HG03558 (cell line): ENCODE data around the gene ARFGAP3.
A peak's percentile ranks its signal among the peaks of the same experiment; 100 is the strongest.

Experiments used
- ATAC-seq: cut with Tn5 transposase; IDR thresholded peaks from one replicate; pipeline ENCODE4 v1.9.1; 2021; ENCODE audit warnings: moderate number of reproducible peaks; ENCODE audit not compliant: unreplicated experiment; ENCODE audit errors: extremely low read depth

The ARFGAP3 gene

DNA sequence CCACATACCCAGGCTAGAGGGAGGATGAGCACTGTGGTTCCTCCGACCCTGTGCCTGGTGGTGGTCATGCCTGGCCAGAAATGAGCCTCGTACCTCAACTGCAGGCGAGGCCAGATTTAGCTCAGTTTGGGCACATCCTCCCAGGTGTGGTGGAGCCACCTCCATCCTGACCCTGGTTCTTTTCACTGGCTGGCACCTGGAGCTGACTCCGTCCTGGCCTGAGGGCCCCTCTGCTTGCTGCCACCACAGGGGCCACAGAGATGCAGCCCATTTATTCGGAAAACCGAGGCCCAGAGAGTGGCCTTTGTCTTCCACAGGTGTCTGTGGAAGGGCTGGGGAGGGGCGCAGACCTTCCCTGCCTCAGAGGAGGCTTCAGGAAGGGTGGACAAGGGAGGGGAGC lies 9.0 kb upstream of the ARFGAP3 start:
- no peak for ATAC-seq

- no peak for ATAC-seq
These were observed 8.5 kb upstream of the ARFGAP3 start for GRCh38 chr22:42865536-42865935.

GRCh38 chr22:42863349-42863961 lies 6.4 kb upstream of the ARFGAP3 start:
- ATAC-seq: no peak

DNA sequence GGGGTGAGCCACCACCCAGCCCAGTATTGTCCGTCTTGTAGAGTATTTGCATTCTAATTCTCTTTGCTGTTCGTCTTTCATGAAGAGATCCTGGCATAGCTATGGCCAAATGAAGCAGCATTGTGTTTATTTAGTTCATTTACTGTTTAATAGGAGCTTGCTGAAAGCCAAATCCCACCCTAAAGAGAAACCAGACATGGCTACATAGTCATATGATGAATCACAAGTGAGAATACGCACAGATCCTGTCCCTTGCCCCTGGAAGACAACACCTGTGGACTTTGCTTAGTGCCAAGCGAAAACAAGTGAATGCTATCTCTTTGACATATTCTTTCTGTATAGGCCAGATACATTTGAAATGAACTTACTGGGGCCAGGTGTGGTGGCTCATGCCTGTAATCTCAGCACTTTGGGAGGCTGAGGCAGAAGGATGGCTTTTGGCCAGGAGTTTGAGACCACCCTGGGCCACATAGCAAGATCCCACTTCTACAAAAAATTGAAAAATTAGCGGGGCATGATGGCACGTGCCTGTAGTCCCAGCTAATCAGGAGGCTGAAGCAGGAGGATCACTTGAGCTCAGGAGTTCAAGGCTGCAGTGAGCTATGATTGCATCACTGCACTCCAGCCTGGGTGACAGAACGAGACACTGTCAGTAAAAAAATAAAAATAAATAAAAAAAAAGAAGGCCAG lies 5.1 kb upstream of the ARFGAP3 start:
- no peak for ATAC-seq

GRCh38 chr22:42860968-42861367 lies 3.9 kb upstream of the ARFGAP3 start:
- no peak for ATAC-seq

DNA sequence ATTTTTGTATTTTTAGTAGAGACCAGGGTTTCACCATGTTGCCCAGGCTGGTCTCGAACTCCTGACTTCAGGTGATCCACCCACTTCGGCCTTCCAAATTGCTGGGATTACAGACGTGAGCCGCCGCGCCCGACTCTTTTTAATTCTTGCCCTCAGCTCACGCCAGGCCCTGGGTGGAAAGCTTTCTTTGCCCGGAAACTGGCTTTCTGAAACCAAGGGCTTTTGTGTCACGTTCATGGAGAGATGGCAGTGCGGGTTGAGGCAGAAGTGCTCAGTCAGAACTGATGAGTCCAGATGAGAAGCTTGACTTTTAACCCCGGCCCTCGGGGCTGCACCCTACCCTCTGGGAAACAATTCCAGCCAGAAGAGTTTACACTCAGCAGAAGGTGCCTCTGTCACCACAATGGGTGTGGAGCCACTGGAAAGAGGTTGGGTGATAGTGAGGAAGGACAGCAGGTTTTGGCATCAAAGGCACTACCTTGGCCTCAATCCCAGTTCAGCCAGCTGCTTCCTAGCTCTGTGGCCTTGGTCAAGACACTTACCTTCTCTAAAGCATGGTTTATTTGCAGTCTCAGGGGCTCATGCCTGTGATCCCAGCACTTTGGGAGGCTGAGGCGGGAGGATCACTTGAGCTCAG lies 890 bp upstream of the ARFGAP3 start:
- no peak for ATAC-seq

DNA sequence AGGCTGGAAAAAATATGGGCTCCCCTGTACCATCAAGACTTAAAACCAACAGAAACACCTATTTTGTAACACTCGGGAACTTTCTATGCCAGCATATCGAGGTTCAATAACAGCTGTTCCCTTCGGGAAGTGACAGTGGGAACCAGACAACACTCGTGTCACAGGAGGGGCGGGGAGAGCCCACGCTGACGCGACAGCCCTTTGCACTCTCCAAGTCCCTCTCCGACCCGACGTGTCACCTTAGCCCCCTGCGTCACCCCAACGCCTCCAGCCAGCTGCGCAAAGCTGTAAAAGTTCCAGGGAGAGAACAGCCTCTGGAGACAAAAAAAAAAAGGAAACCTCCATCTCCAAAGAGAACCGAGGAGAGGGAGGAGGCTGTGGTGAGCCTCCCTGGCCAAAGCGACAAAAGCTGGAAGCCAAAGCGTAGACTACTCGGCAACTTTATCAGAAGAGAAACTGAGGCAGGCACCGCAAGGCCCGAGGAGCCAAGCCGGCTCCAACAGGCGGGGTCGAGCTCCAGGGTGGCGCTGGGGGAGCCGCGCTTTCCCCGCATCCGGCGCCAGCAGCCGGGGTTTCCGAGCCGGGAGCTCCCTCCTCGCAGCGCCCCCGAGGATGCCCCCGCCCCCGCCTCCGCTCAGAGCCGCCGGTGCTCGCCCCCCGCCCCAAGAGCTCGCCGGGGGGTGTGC lies 751 bp downstream of the ARFGAP3 start:
- ATAC-seq: peak; percentile 13

- no peak for ATAC-seq
These were observed 1.4 kb downstream of the ARFGAP3 start for GRCh38 chr22:42855721-42856120.

GRCh38 chr22:42855211-42855610 lies 1.9 kb downstream of the ARFGAP3 start:
- ATAC-seq: no peak

- no peak for ATAC-seq
These were observed 8.0 kb downstream of the ARFGAP3 start for GRCh38 chr22:42848941-42849550.

DNA sequence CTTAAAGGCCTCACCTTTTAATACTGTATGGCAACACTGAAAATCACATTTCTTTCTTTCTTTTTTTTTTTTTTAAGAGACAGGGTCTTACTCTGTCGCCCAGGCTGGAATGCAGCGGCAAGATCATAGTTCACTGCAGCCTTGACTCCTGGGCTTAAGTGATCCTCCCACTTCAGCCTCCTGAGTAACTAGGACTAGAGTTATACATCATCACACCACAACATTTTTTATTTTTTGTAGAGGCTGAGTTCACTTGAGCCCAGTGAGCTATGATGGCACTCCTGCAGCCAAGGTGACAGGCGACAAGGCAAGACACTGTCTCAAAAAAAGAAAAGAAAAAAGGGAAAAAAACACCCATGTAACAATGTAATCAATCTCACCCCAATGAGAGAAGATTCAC lies 10.0 kb downstream of the ARFGAP3 start:
- ATAC-seq: no peak

DNA sequence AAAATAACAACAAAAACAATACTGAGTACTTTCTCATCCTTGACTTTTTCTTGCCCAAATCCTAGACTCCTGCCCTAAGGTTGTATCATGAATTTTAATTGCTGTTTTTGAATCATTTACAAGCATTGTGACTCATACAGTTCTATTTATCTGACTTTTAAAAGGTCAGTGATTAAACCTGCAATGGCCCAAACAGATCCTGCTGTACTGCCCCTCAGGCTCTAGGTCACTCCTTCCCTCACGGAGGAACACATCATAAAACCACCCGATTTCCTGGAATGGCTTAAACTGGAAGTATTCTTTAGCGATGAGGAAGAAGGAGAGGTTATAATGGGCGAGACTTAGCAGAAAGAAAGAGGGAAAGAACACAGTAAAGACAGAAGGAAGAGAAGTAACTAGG lies 12.3 kb downstream of the ARFGAP3 start:
- ATAC-seq: no peak

DNA sequence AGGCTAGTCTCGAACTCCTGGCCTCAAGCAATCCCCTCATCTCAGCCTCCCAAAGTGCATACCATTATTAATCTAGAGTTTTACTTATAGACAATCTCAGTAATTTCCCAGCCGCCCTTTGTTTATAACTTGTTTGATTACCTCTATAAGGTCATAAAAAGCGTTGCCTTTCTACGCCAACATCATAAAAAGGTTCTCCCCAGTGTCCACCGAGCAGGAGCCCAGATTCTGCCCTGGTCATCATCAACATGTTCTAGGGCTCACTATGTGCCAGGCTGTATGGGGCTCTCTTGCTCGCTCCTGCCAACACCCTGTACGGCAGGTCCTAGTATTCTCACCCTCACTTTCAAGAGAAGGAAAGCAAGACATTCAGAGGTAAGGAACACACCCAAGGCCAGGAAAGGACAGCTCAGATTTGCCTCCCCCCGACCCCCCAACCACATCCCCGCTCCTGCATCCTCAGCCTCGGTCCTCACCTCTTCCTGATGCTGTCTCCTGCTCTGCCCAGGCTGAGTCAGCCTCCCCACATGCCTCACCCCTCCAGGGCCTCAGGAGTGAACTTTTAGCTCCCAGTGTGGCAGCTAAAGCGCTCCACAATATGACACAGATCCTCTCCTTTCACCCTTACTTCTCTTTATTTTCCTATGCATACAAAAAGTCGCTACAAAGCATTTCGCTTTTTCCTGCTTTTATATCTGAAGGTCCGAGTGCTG lies 14.3 kb downstream of the ARFGAP3 start:
- ATAC-seq: no peak

DNA sequence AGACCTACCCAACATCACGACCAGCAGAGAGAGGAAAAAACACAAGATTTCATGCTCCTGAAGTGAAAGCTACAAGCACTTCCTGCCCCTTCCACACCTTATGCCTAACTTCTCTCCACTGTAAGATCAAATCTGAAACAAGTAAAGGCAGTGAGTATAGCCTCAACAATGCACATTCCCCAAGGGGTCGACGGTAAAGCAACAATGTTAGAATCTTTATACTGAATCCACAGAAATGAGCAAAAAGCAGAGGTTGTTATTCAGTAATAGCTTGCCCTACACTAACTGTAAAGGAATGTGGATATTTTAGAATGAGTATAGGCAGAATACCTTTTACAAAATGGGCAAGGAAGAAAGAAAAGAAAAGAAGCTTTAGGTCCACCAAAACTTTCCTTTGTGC lies 15.6 kb downstream of the ARFGAP3 start:
- no peak for ATAC-seq

- ATAC-seq: no peak
These were observed 19.5 kb downstream of the ARFGAP3 start for GRCh38 chr22:42837556-42837955.

DNA sequence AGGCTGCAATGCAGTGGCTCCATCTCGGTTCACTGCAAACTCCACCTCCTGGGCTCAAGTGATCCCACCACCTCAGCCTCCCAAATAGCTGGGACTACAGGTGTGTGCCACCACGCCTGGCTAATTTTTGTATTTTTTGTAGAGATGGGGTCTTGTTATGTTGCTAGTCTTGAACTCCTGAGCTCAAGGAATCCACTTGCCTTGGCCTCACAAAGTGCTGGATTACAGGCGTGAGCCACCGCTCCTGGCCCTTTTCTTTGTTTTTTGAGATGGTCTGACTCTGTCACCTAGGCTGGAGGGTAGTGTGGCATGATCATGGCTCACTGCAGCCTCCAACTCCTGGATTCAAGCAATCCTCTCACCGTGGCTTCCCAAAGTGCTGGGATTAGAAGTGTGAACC lies 21.0 kb downstream of the ARFGAP3 start:
- no peak for ATAC-seq

DNA sequence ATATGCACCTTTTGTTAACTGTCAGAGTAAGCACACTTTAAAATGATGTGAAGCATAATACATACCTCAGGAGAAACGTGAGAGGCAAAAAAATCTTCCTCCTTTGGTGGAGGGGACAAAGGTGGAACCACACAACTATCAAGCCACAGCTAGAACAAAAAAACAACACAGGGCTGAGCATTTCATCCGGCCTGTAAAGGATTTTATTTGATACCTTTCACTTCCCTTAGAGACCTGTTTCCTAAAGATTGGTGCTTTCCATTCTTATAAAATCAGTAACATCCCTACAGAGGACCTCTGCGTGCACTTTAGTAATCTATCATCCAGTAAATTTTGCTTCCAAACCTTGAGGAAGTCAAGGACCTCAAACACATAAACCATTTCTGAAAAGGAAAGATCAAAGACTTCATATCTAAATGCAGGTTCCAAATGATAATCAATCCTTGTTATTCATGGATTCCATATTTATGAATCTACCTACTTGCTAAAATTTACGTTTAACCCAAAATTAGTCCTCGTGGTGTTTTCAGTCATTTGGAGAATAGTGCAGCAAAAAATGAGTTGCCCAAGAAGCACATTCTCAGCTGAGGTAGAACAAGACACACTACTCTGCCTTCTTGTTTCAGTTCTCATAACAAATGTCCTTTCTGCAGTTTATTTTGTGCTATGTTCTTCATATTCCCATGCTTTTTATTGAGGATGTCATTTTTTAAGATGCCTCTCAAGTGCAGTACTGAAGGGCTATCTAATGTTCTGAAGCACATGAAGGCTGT lies 22.7 kb downstream of the ARFGAP3 start:
- no peak for ATAC-seq

DNA sequence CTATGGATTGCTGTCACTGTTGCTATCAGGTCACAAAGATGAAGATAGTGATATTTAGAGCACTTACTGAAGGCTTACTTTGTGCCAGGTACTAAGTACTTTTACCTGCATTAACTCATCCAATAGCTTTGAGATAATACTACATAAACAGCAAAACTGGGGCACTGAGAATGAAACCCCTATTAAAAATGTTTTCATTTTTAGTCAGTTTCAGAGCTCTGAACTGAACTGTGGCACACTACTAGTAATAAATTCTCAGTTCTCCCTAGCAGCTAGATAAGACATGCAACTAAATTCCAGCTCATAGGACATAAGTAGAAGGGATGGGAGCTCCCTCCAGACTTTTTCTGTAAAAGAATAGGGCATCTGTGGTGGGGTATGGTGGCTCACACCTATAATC lies 24.0 kb downstream of the ARFGAP3 start:
- ATAC-seq: no peak

DNA sequence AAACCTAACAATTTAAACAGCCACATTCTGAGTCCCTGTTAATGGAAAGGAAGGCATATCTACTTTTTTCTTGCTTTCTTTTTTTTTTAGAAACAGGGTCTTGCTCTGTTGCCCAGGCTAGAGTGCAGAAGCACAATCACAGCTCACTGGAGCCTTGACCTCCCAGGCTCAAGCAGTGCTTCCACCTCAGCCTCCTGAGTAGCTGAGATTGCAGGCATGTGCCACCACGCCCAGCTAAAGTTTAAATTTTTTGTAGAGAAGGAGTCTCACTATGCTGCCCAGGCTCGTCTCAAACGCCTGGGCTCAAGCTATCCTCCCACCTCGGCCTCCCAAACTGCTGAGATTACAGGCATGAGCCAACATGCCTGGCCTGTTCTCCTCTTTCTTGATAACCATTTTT lies 25.4 kb downstream of the ARFGAP3 start:
- ATAC-seq: no peak
